Brain microvascular endothelial cell (primary cell): Measurements from ENCODE around the gene CXorf65.

ENCODE experiments used
- DNase-seq: peaks from one replicate; pipeline ENCODE4 v3.0.0-alpha.2; 2020
- H3K27ac ChIP-seq: fragments of 250-450 bp; sonication (Bioruptor Pico); 2 replicates; pipeline ENCODE4 v1.5.1; 2020; ENCODE audit warnings: mild to moderate bottlenecking, moderate library complexity
- H3K27me3 ChIP-seq: fragments of 250-450 bp; sonication (Bioruptor Pico); replicated peaks from 2 replicates; pipeline ENCODE4 v1.5.1; 2020; ENCODE audit warnings: mild to moderate bottlenecking
- H3K36me3 ChIP-seq: fragments of 250-450 bp; sonication (Bioruptor Pico); replicated peaks from 2 replicates; pipeline ENCODE4 v1.5.1; 2020; ENCODE audit warnings: mild to moderate bottlenecking
- H3K4me3 ChIP-seq: 2 replicates; pipeline ENCODE4 v1.5.1; 2011; ENCODE audit warnings: low read depth, mild to moderate bottlenecking, control low read depth, low read length, moderate library complexity
- in situ Hi-C: cut with HindIII; loops from 2 replicates; pipeline ENCODE4 v1.10.0; 2017; ENCODE audit warnings: low sequenced_read_pairs, low pct_ligation_motif_present
- TF ChIP-seq, protein P1 (sequence below): IDR thresholded peaks from 2 replicates; pipeline ENCODE4 v1.5.1; 2011; ENCODE audit warnings: low read depth, mild to moderate bottlenecking, moderate library complexity, low read length, control low read depth, inconsistent platforms; ENCODE audit errors: missing control alignments

The CXorf65 gene

DNA sequence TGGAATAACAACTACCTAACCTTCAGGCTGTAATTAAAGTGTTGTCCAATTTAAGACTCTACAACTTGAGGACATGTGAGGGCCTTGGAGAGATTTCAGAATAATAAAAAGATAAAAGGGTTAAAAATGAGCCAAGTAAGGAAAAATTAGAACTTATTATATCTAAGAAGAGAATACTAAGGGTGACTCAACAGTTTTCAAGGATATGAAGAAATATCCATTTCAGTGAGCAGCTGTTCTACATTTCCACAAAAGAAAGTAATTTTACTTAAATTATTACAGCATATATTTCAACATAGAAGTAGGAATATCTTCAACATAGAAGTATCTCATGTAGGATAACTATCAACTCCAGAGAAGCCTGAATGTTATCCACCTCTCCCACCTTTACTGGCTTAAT is 49.7 kb downstream of the CXorf65 start:
- in situ Hi-C loops: no loop called here
- DNase-seq: no peak
- H3K4me3 ChIP-seq: no peak overlapping the region
- H3K36me3 ChIP-seq: peaks cover 2% of the 10 kb centered on the region
- TF ChIP-seq, protein P1, sequence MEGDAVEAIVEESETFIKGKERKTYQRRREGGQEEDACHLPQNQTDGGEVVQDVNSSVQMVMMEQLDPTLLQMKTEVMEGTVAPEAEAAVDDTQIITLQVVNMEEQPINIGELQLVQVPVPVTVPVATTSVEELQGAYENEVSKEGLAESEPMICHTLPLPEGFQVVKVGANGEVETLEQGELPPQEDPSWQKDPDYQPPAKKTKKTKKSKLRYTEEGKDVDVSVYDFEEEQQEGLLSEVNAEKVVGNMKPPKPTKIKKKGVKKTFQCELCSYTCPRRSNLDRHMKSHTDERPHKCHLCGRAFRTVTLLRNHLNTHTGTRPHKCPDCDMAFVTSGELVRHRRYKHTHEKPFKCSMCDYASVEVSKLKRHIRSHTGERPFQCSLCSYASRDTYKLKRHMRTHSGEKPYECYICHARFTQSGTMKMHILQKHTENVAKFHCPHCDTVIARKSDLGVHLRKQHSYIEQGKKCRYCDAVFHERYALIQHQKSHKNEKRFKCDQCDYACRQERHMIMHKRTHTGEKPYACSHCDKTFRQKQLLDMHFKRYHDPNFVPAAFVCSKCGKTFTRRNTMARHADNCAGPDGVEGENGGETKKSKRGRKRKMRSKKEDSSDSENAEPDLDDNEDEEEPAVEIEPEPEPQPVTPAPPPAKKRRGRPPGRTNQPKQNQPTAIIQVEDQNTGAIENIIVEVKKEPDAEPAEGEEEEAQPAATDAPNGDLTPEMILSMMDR: no peak
- H3K27me3 ChIP-seq: no peaks in the 10 kb centered on the region
- H3K27ac ChIP-seq: peak overlapping the region; percentile 45
